RWPE2 (cell line): ENCODE data around the gene PLD2.

Experiments
- ATAC-seq: fragments of 200-7000 bp; cut with Tn5 transposase; 3 replicates; pipeline ENCODE4 v1.9.1; 2021; ENCODE audit warnings: low read depth
- DNase-seq: peaks from one replicate; pipeline ENCODE4 v3.0.0-alpha.2; 2020; ENCODE audit warnings: low spot score
- H3K27ac ChIP-seq: fragments of 450-650 bp; 2 replicates; pipeline ENCODE4 v1.5.1; 2017; ENCODE audit warnings: mild to moderate bottlenecking; ENCODE audit not compliant: poor library complexity, severe bottlenecking
- H3K27me3 ChIP-seq: fragments of 250-450 bp; sonication (Bioruptor Pico); 2 replicates; pipeline ENCODE4 v1.5.1; 2021; ENCODE audit warnings: mild to moderate bottlenecking, moderate library complexity; ENCODE audit not compliant: insufficient read depth, poor library complexity, severe bottlenecking
- H3K36me3 ChIP-seq: fragments of 250-450 bp; sonication (Bioruptor Pico); 2 replicates; pipeline ENCODE4 v1.5.1; 2020; ENCODE audit warnings: low read depth, mild to moderate bottlenecking, moderate library complexity
- H3K4me1 ChIP-seq: fragments of 250-450 bp; sonication (Bioruptor Pico); 2 replicates; pipeline ENCODE4 v1.5.1; 2021; ENCODE audit warnings: mild to moderate bottlenecking, moderate library complexity; ENCODE audit not compliant: insufficient read depth, poor library complexity, severe bottlenecking
- H3K4me3 ChIP-seq: fragments of 250-450 bp; sonication (Bioruptor Pico); 2 replicates; pipeline ENCODE4 v1.5.1; 2021; ENCODE audit warnings: mild to moderate bottlenecking, moderate library complexity; ENCODE audit not compliant: severe bottlenecking
- H3K9me3 ChIP-seq: fragments of 250-450 bp; sonication (Bioruptor Pico); 2 replicates; pipeline ENCODE4 v1.5.1; 2021; ENCODE audit warnings: mild to moderate bottlenecking, moderate library complexity; ENCODE audit not compliant: severe bottlenecking
- CTCF ChIP-seq: fragments of 450-650 bp; IDR thresholded peaks from one replicate; pipeline ENCODE4 v1.5.1; 2017; ENCODE audit warnings: mild to moderate bottlenecking, moderate library complexity; ENCODE audit not compliant: poor library complexity, severe bottlenecking

Gene PLD2

DNA sequence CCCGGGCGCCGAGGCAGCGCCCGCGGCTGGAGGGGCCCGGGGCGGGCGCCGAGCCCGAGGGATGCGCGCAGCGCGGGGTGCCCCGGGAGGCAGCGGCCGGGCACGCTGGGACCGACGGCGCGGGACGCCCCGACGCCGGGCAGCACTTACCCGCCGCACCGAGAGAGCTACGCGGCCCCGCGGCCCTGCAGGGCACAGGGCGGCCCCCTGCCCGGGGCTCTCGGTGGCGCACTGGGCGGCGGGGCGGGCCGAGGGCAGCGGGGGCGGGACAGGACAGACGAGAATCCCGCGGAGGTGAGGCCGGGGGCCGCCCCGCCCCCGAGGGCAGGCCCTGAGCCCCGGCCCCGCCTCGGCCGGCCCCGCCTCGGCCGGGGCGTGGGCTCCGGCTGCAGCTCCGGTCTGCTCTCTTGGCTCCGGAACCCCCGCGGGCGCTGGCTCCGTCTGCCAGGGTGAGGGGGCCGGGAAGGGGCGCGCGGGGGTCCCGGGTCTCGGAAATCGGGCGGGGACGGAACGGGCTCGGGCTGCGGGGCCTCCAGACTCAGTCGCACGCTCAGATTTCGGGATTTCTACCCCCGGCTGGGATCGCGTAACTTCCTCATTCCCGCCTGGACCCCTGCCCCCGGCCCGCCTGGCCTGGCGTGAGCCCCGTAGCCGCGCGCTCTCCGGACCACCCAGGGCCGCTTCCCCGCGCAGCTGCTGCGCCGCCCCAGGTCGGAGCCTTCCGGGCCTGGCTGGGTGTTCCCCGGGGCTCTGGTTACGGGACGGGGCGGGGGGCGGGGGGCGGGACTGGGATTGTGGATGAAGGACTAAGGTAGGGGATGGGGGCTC, at the start of gene PLD2:
TSS of gene PLD2 (plus strand) at position 376 of the 828 bp plus-strand sequence. CDS start 621 bp downstream, outside the sequence.
- peak; percentile 82 for DNase-seq
- Histone ChIP-seq H3K36me3 (peaks cover 22% of the 10 kb centered on the region), H3K9me3 (no peaks in the 10 kb centered on the region), H3K4me3 (peak within 1 kb of the TSS; percentile 97), H3K27ac (peak within 1 kb of the TSS; percentile 32), H3K4me1 (peaks cover 4% of the 10 kb centered on the region), H3K27me3 (no peaks in the 10 kb centered on the region)
- no peak for TF ChIP-seq CTCF
- peak; percentile 96 for ATAC-seq

- Histone ChIP-seq H3K36me3 (no peaks in the 10 kb centered on the region), H3K4me1 (no peaks in the 10 kb centered on the region), H3K27ac (no peak overlapping the region), H3K4me3 (no peak overlapping the region), H3K9me3 (no peaks in the 10 kb centered on the region), H3K27me3 (no peaks in the 10 kb centered on the region)
- TF ChIP-seq CTCF = no peak
- ATAC-seq = no peak
- DNase-seq = no peak
Measured at GRCh38 chr17:4759776-4760236, 47.1 kb upstream of the PLD2 start.

DNA sequence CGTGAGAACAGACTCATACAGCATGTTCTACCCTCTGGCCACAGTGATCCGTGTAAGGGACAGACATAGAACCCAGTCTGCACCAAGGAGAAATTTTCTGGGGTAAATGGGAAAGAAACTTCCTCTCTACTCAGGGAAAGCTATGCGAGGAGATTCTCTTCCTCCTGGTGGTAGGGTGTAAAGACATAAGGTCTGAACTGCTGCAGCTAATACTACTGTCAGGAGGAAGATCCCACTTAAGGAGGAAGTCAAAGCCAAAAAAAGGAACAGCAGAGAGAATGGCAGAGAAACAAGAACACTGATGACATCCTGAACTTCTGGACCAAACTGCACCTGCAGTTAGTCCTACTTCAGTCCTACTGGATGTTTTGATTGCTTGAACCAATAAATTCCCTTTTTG, 42.4 kb upstream of the PLD2 start:
- H3K27ac ChIP-seq = no peak overlapping the region
- no peaks in the 10 kb centered on the region for H3K4me1 ChIP-seq
- no peaks in the 10 kb centered on the region for H3K9me3 ChIP-seq
- no peak for TF ChIP-seq CTCF
- DNase-seq = no peak
- no peaks in the 10 kb centered on the region for H3K36me3 ChIP-seq
- no peak overlapping the region for H3K4me3 ChIP-seq
- ATAC-seq = no peak
- no peaks in the 10 kb centered on the region for H3K27me3 ChIP-seq

DNA sequence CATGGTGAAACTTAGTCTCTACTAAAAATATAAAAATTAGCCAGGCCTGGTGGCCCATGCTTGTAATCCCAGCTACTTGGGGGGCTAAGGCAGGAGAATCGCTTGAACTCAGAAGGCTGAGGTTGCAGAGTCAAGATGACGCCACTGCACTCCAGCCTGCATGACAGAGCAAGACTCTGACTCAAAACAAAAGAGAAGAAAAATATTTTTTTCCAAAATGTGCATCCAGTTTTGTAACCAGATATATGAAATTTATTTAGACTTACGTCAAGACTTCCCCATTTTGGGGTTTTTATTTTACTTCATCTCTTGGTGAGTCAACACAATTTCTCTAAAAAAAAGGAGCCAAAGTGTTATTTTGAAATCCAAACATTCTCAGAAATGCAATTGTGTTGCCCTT, 40.8 kb upstream of the PLD2 start:
- no peaks in the 10 kb centered on the region for H3K27me3 ChIP-seq
- no peaks in the 10 kb centered on the region for H3K4me1 ChIP-seq
- H3K27ac ChIP-seq = no peak overlapping the region
- H3K36me3 ChIP-seq = no peaks in the 10 kb centered on the region
- DNase-seq = no peak
- no peak overlapping the region for H3K4me3 ChIP-seq
- no peak for ATAC-seq
- TF ChIP-seq CTCF = no peak
- H3K9me3 ChIP-seq = no peaks in the 10 kb centered on the region

DNA sequence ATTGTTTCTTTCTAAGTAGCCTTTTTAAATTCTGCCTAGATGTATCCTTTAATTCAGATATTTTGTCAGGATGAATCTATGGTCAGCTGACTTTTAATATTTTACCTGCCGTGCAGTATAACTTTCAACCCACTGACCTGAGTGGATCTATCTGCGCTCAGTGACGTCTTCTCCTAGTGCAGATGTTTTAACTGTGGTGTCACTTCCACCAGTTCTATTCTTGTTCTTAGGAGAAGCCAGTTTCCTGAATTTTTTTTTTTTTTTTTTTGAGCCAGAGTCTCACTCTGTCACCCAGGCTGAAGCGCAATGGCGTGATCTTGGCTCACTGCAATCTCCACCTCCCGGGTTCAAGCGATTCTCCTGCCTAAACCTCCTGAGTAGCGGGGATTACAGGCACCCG, 40.2 kb upstream of the PLD2 start:
- TF ChIP-seq CTCF = no peak
- Histone ChIP-seq H3K36me3 (no peaks in the 10 kb centered on the region), H3K27me3 (no peaks in the 10 kb centered on the region), H3K27ac (no peak overlapping the region), H3K4me3 (no peak overlapping the region), H3K4me1 (no peaks in the 10 kb centered on the region), H3K9me3 (no peaks in the 10 kb centered on the region)
- no peak for DNase-seq
- no peak for ATAC-seq
